Effector CD8-positive, alpha-beta T cell (primary cell): Measurements from ENCODE around the gene MAGEB17.

Experiments
- DNase-seq: peaks from one replicate; lab custom pipeline; 2025; lab: John Stamatoyannopoulos, UW

Gene MAGEB17

GRCh38 chrX:16210061-16210460 is 42.8 kb downstream of the MAGEB17 start:
- no peak for DNase-seq

- DNase-seq: no peak
Observed at GRCh38 chrX:16212024-16212423, 44.7 kb downstream of the MAGEB17 start.

GRCh38 chrX:16212436-16212835 is 45.2 kb downstream of the MAGEB17 start:
- DNase-seq: no peak

- no peak for DNase-seq
Observed at GRCh38 chrX:16213961-16214360, 46.7 kb downstream of the MAGEB17 start.

GRCh38 chrX:16215660-16216059 is 48.4 kb downstream of the MAGEB17 start:
- no peak for DNase-seq
